HG03095 (cell line): ENCODE measurements around the gene TEX2.
"Not testable (repeated sequence)": the region's sequence is repeated elsewhere in the genome, so short reads cannot be mapped to it uniquely, and the experiment has no call there.

Experiments used
- ATAC-seq: cut with Tn5 transposase; IDR thresholded peaks from one replicate; pipeline ENCODE4 v1.9.1; 2021; ENCODE audit warnings: moderate library complexity; ENCODE audit not compliant: unreplicated experiment

Gene TEX2

DNA sequence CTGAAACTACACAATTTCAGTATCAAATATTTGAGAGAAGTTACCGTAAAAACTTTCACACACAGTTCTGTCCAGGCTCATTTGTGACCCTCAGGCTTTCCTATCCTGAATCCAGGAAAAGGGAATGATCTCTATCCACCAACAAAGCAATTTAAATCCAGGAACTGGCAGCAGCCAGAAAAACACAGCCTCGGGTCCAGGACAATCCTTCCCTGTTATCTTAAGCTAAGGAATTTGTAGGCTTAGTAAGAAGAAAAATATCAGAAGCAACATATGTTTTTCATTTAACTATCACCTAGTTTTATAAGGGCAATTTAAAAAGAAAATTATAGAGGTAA, 47.1 kb downstream of the TEX2 start:
- ATAC-seq: no peak

- no peak for ATAC-seq
These were observed 48.1 kb downstream of the TEX2 start for GRCh38 chr17:64214950-64215349.

- ATAC-seq: no peak
These were observed 48.9 kb downstream of the TEX2 start for GRCh38 chr17:64213995-64214811.

GRCh38 chr17:64212122-64212521, 50.9 kb downstream of the TEX2 start:
- ATAC-seq: no peak

DNA sequence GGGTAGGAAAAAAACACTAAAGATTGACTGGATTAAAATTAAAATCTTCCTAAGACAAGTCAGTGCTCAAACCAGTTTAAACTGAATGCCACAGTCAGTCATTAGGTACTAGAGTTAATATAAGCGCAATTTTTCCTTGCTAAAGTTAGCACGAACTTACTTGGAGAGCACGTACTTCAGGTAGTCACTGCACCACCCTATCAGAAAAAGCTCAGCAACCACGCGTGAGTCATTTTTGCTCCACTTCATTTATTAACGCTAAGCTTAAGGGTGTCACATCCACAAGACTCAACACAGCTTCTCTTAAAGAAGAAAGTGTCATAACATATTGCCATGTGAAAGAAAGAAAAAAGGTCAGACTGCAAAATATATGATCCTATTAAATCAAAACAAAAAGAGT, 53.1 kb downstream of the TEX2 start:
- ATAC-seq: no peak

GRCh38 chr17:64209356-64209941, 53.6 kb downstream of the TEX2 start:
- ATAC-seq: no peak

DNA sequence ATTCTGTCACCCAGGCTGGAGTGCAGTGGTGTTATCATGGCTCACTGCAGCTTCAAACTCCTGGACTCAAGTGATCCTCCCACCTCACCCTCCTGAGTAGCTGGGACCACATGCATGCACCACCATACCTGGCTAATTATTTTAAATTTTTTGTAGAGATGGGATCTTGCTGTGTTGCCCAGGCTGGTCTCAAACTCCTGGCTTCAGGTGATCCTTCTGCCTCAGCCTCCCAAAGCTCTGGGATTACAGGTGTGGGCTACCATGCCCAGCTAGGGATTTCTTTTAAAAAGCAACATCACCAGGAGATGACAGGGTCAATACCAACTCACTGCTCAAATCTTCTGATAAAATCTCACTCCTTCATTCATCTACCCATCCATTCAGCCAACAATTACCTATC, 54.4 kb downstream of the TEX2 start:
- ATAC-seq: not testable (repeated sequence)

- ATAC-seq: no peak
These were observed 57.3 kb downstream of the TEX2 start for GRCh38 chr17:64205804-64206203.

GRCh38 chr17:64203630-64204029, 59.4 kb downstream of the TEX2 start:
- no peak for ATAC-seq

GRCh38 chr17:64202683-64203344, 60.2 kb downstream of the TEX2 start:
- ATAC-seq: no peak

DNA sequence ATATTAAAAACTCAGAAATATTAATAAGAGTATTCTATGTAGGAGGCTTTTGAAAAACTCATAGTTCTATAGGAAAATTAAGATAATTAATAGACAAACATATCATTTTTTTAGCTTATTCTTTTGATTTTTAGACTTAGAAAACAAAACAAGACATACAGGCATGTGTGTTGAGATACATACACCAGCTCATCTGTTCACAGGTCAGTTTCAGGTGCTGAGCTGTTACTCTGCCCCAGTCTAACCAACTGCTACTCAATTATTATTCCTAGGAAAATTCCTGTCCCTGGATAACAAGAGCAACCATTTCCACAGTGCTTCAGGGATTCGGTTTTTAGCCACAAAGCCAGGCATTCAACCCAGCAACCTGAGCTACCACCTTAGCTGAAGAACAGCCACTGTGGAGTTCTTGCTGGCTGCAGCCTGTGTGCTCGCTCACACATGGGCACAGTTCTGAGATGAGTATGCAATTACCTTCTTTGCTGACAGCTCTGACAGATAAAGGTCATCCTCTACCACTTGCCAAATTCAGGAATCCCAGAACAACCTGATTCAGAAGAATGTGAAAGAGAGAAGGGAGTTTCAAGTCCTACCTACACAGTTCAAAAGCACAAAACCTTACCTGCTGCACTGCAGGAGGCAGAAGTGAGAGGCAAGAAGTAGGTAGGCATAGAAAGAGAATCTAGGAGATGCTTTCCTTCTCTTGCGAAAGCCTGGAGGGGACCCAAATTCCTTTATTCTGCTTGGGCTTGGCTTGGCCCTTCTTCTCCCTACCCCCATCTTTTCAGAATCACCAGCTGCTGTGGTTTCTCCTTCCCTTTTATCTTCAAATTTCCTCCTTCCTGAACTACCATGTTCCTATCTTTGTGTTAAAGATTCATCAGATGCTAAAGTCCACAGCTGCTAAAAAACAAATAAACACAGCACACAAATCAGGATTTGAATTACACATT, 62.7 kb downstream of the TEX2 start:
- no peak for ATAC-seq

DNA sequence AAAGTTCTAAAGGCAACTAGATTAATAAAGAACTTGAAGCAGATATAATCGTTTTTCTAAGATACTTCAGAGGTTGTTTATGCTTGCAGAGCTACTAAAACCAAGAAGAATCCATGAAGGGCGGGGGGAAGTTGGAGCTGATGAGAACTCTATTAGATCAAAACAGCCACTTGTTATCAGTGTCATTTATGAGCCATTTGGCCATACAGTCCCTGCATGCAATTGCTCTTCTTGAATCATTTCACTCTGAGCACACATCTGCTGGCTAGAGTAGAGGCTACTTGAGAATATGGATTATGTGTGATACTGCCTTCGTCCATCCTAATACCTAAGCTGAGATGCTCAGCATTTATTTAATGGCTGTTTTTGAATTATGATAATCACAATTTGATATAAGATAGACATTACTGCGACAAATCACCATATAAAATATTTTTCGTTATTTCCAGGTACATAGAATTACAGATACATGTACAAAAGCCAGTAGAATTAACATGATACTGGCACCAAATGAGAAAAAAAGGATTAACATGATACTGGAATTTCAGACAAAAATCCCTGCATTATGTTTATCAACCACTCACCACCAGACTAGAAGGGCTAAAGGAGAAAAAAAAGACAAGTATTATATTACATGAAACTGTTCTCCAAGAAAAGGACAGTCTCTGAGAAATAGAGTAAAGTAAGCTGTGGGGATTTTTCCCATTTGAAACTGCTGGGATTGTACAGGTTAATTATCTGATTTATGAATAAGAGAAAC, 64.5 kb downstream of the TEX2 start:
- no peak for ATAC-seq

- ATAC-seq: no peak
These were observed 66.5 kb downstream of the TEX2 start for GRCh38 chr17:64196601-64197000.

- ATAC-seq: no peak
These were observed 69.5 kb downstream of the TEX2 start for GRCh38 chr17:64193561-64193960.

- ATAC-seq: no peak
These were observed 70.5 kb downstream of the TEX2 start for GRCh38 chr17:64192589-64192988.

DNA sequence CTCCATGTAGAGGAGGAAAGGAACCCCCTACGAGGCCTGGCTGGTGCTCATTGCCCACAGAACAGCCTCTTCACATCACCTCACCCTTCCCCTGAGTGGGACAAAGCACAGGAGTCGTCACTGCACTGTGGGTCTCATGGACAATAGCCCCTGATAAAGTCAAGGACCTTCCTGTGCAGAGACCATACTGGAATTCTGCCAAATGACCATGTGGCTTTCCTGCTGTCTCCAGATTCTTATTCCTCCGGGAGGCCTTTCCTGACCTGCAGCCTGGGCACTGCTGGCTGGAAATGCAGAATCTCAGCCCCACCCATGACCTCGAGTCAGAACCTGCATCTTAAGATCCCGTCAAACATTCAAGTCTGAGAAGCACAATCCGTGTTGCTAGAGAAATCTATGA, 72.6 kb downstream of the TEX2 start:
- ATAC-seq: no peak

GRCh38 chr17:64188088-64188487, 75.0 kb downstream of the TEX2 start:
- ATAC-seq: no peak

GRCh38 chr17:64187093-64187895, 75.8 kb downstream of the TEX2 start:
- ATAC-seq: no peak
